ENCODE results near the gene SCG5.

Gene SCG5

GRCh38 chr15:32659340-32660155 lies 18.0 kb downstream of the SCG5 start:
- no peak for DNase-seq (ENCODE audit: low read depth in 2 of 2)

GRCh38 chr15:32663671-32664070 lies 22.2 kb downstream of the SCG5 start:
- DNase-seq (ENCODE audit: low read depth in 2 of 2), result no peak

GRCh38 chr15:32664796-32665195 lies 23.3 kb downstream of the SCG5 start:
- no peak for DNase-seq (ENCODE audit: low read depth in 2 of 2)

GRCh38 chr15:32667321-32667720 lies 25.8 kb downstream of the SCG5 start:
- DNase-seq (ENCODE audit: low read depth in 2 of 2), result no peak

- no peak for DNase-seq (ENCODE audit: low read depth in 2 of 2)
Observed at GRCh38 chr15:32668942-32669341, 27.4 kb downstream of the SCG5 start.

GRCh38 chr15:32669896-32670611 lies 28.5 kb downstream of the SCG5 start:
- DNase-seq (ENCODE audit: low read depth in 2 of 2), result no peak

GRCh38 chr15:32670623-32671022 lies 29.1 kb downstream of the SCG5 start:
- DNase-seq (ENCODE audit: low read depth in 2 of 2), result no peak

GRCh38 chr15:32671339-32672325 lies 30.1 kb downstream of the SCG5 start:
- DNase-seq (ENCODE audit: low read depth in 2 of 2), result no peak

- no peak for DNase-seq (ENCODE audit: low read depth in 2 of 2)
Observed at GRCh38 chr15:32674681-32675080, 33.2 kb downstream of the SCG5 start.

GRCh38 chr15:32675466-32675865 lies 34.0 kb downstream of the SCG5 start:
- DNase-seq (ENCODE audit: low read depth in 2 of 2), result no peak

- no peak for DNase-seq (ENCODE audit: low read depth in 2 of 2)
Observed at GRCh38 chr15:32676169-32676568, 34.7 kb downstream of the SCG5 start.

- no peak for DNase-seq (ENCODE audit: low read depth in 2 of 2)
Observed at GRCh38 chr15:32677238-32677750, 35.8 kb downstream of the SCG5 start.

- DNase-seq (ENCODE audit: low read depth in 2 of 2), result no peak
Observed at GRCh38 chr15:32679298-32679690, 37.8 kb downstream of the SCG5 start.

GRCh38 chr15:32682569-32682968 lies 41.1 kb downstream of the SCG5 start:
- no peak for DNase-seq (ENCODE audit: low read depth in 2 of 2)

GRCh38 chr15:32682977-32683630 lies 41.6 kb downstream of the SCG5 start:
- DNase-seq (ENCODE audit: low read depth in 2 of 2), result no peak

- DNase-seq (ENCODE audit: low read depth in 2 of 2), result no peak
Observed at GRCh38 chr15:32683906-32684584, 42.5 kb downstream of the SCG5 start.

GRCh38 chr15:32685576-32685975 lies 44.1 kb downstream of the SCG5 start:
- DNase-seq (ENCODE audit: low read depth in 2 of 2), result no peak

- DNase-seq (ENCODE audit: low read depth in 2 of 2), result no peak
Observed at GRCh38 chr15:32687556-32687955, 46.0 kb downstream of the SCG5 start.

- no peak for DNase-seq (ENCODE audit: low read depth in 2 of 2)
Observed at GRCh38 chr15:32688151-32688639, 46.7 kb downstream of the SCG5 start.

- DNase-seq (ENCODE audit: low read depth in 2 of 2), result no peak
Observed at GRCh38 chr15:32690941-32691688, 49.6 kb downstream of the SCG5 start.

All from stimulated activated CD8-positive, alpha-beta memory T cell treated with anti-CD3 and anti-CD28 coated beads, Interleukin-2, amount 100 ng/mL, for 48 hours (primary cell).